HepG2 (cell line): ENCODE measurements around the gene RIPPLY1. TPM values are rescaled to one million over a fixed set of nuclear protein-coding genes. Genes with fewer than 3 reads are reported as not detected.

Experiments used
- ATAC-seq: fragments of 200-7000 bp; cut with Tn5 transposase; 3 replicates; pipeline ENCODE4 v1.9.1; 2020; ENCODE audit warnings: mild to moderate bottlenecking, moderate library complexity
- BruUV-seq: library from RNA; stranded (reverse); fragments of 400-500 nt; replicated peaks from 2 replicates; lab custom pipeline; 2021; lab: Mats Ljungman, UMichigan
- CTCF ChIA-PET: fragments of 300-600 bp; formaldehyde crosslinking; extraction: SDS; loops from one replicate; lab custom pipeline; 2021; ENCODE audit warnings: low total read pairs, inconsistent platforms, low intra/inter-chr PET ratio; lab: Yijun Ruan, JAX
- POLR2A ChIA-PET: fragments of 350-600 bp; sonication (Branson Sonifier 250); formaldehyde crosslinking; loops from one replicate; lab custom pipeline; 2020; ENCODE audit warnings: antibody characterized with exemption, inconsistent platforms; lab: Yijun Ruan, JAX
- DNase-seq: peaks from one replicate; pipeline ENCODE4 v3.0.0-alpha.2; 2015; ENCODE audit warnings: low spot score
- FAIRE-seq: peaks from 3 replicates; lab custom pipeline; 2011; peaks lifted over from hg19 to GRCh38; lab: Jason Lieb, UNC
- H2AFZ ChIP-seq: one replicate; pipeline ENCODE4 v1.6.1; 2011; ENCODE audit warnings: low read length, inconsistent platforms
- H3K27ac ChIP-seq: fragments of 300-600 bp; 3 replicates; pipeline ENCODE4 v1.8.0; 2011; ENCODE audit warnings: mixed run types, mild to moderate bottlenecking, mixed read lengths, low read length, inconsistent platforms; ENCODE audit not compliant: insufficient read depth; ENCODE audit errors: extremely low read length
- H3K27me3 ChIP-seq, 2 experiments: fragments of 200-600 bp in 1 of 2; 2 replicates in 1 of 2; 3 replicates in 1 of 2; pipeline versions ENCODE4 v1.6.0 to v1.8.0; 2011; ENCODE audit warnings: low read length in 2 of 2, mild to moderate bottlenecking in 2 of 2, moderate library complexity in 2 of 2, inconsistent platforms in 1 of 2; ENCODE audit not compliant: insufficient read depth in 2 of 2, control insufficient read depth in 1 of 2
- H3K36me3 ChIP-seq, 2 experiments: fragments of 200-600 bp in 1 of 2; replicated peaks in 1 of 2; 2 replicates in 1 of 2; 3 replicates in 1 of 2; pipeline versions ENCODE4 v1.5.1 to v1.8.0; 2011; ENCODE audit warnings: low read length in 2 of 2, inconsistent platforms in 1 of 2; ENCODE audit not compliant: insufficient read depth in 2 of 2, control insufficient read depth in 1 of 2
- H3K4me1 ChIP-seq: 2 replicates; pipeline ENCODE4 v1.5.1; 2012; ENCODE audit warnings: low read length, inconsistent platforms; ENCODE audit not compliant: insufficient read depth
- H3K4me2 ChIP-seq: 2 replicates; pipeline ENCODE4 v1.6.0; 2011; ENCODE audit warnings: low read depth, low read length, inconsistent platforms
- H3K4me3 ChIP-seq, 3 experiments: fragments of 200-600 bp in 1 of 3; sonication (generic), shearing (Covaris generic) in 1 of 3; replicated peaks in 1 of 3; 2 replicates each; pipeline ENCODE4 v1.5.1; 2011 to 2016; ENCODE audit warnings: low read length in 3 of 3, inconsistent platforms in 2 of 3, low read depth in 2 of 3, mild to moderate bottlenecking in 2 of 3, control low read depth in 1 of 3, mixed read lengths in 1 of 3; ENCODE audit not compliant: insufficient read depth in 1 of 3
- H3K79me2 ChIP-seq: one replicate; pipeline ENCODE4 v1.6.1; 2011; ENCODE audit warnings: low read length, inconsistent platforms; ENCODE audit not compliant: insufficient read depth
- H3K9ac ChIP-seq: 2 replicates; pipeline ENCODE4 v1.6.0; 2011; ENCODE audit warnings: mild to moderate bottlenecking, low read depth, low read length, inconsistent platforms; ENCODE audit not compliant: insufficient read depth
- H3K9me3 ChIP-seq: 2 replicates; pipeline ENCODE4 v1.5.1; 2012; ENCODE audit warnings: mild to moderate bottlenecking, low read length
- H4K20me1 ChIP-seq: 2 replicates; pipeline ENCODE4 v1.6.0; 2011; ENCODE audit warnings: inconsistent platforms, mild to moderate bottlenecking, low read length, moderate library complexity; ENCODE audit not compliant: insufficient read depth
- AKNA ChIP-seq: sonication (generic); formaldehyde crosslinking; IDR thresholded peaks from 2 replicates; pipeline ENCODE4 v1.4.0; 2020; ENCODE audit warnings: missing genetic modification reagents, borderline replicate concordance
- ETV6 ChIP-seq: sonication (generic); formaldehyde crosslinking; conservative IDR thresholded peaks from 2 replicates; pipeline ENCODE4 v1.4.0; 2020; ENCODE audit warnings: missing genetic modification reagents
- KMT2A ChIP-seq: sonication (generic); formaldehyde crosslinking; IDR thresholded peaks from 2 replicates; pipeline ENCODE4 v1.4.0; 2020; ENCODE audit warnings: missing genetic modification reagents
- PATZ1 ChIP-seq: sonication (generic); formaldehyde crosslinking; IDR thresholded peaks from 2 replicates; pipeline ENCODE4 v1.4.0; 2020; ENCODE audit warnings: missing genetic modification reagents
- SRY ChIP-seq: sonication (generic); formaldehyde crosslinking; IDR thresholded peaks from 2 replicates; pipeline ENCODE4 v1.8.0; 2022; ENCODE audit warnings: mild to moderate bottlenecking, missing genetic modification reagents
- STAT5B ChIP-seq: sonication (generic); formaldehyde crosslinking; IDR thresholded peaks from 2 replicates; pipeline ENCODE4 v1.4.0; 2020; ENCODE audit warnings: missing genetic modification reagents
- TRIM24 ChIP-seq: sonication (generic); formaldehyde crosslinking; IDR thresholded peaks from 2 replicates; pipeline ENCODE4 v1.8.0; 2022; ENCODE audit warnings: mild to moderate bottlenecking, missing genetic modification reagents
- ZNF224 ChIP-seq: sonication (generic); formaldehyde crosslinking; IDR thresholded peaks from 2 replicates; pipeline ENCODE4 v1.5.0; 2020; ENCODE audit warnings: mild to moderate bottlenecking, missing genetic modification reagents
- ZNF503 ChIP-seq: sonication (generic); formaldehyde crosslinking; IDR thresholded peaks from 2 replicates; pipeline ENCODE4 v1.4.0; 2020; ENCODE audit warnings: missing genetic modification reagents
- ZSCAN31 ChIP-seq: sonication (generic); formaldehyde crosslinking; IDR thresholded peaks from 2 replicates; pipeline ENCODE4 v1.5.0; 2020; ENCODE audit warnings: low read depth, mild to moderate bottlenecking, missing genetic modification reagents
- WGBS: methylation state at CpG from one replicate; pipeline ENCODE4 v1.1.6; 2017; ENCODE audit warnings: low lambda C conversion rate; 5-methylcytosine and 5-hydroxymethylcytosine counted together
- in situ Hi-C: cut with HindIII; loops from 2 replicates; pipeline ENCODE4 v1.10.0; 2017; ENCODE audit warnings: low pct_unique_long_range_greater_than_20kb; ENCODE audit not compliant: extremely low pct_ligation_motif_present
- intact Hi-C: fragments of 100-400 bp; cut with micrococcal nuclease; formaldehyde crosslinking; loops from one replicate; pipeline ENCODE4 v1.10.0; 2022; ENCODE audit not compliant: unreplicated experiment
- polyA plus RNA-seq, 8 experiments: library from polyadenylated mRNA; depleted of rRNA in 3 of 8; stranded (reverse) in 7 of 8; unstranded in 1 of 8; fragments of >200 nt; fragmentation: Illumina TruSeq in 4 of 8; extraction: Trizol in 4 of 8; gene quantifications; 2 replicates each; pipeline versions ENCODE4 v1.2.1 to v1.2.3, GENCODE V29; 2011 to 2016; ENCODE audit warnings: low read depth in 4 of 8, missing spikeins in 1 of 8, mixed read lengths in 1 of 8; ENCODE audit not compliant: insufficient read depth in 1 of 8
- total RNA-seq, 5 experiments: library from RNA; depleted of rRNA; stranded (reverse); fragments of >200 nt; fragmentation: Illumina TruSeq; extraction: Trizol; gene quantifications; 2 replicates each; pipeline ENCODE4 v1.2.3, GENCODE V29; 2016; ENCODE audit warnings: low read depth in 1 of 5

The RIPPLY1 gene
- total and polyA plus RNA-seq, 2 of the 13 experiments (the other 11 are each of a cell fraction or from before 2014, with no cell fraction given) = 0.41 to 0.49 TPM

GRCh38 chrX:106912864-106913263 is 9.7 kb upstream of the RIPPLY1 start:
- no peak for FAIRE-seq
- CTCF ChIA-PET = no interaction called here
- TF ChIP-seq ETV6 (CRISPR knock-in tag) (no peak), PATZ1 (CRISPR knock-in tag) (no peak)
- TF ChIP-seq, all 625 proteins: peak for 0
- DNase-seq (no peak), ATAC-seq (no peak)
- 83% methylated on average over 2 of the region's 2 CpGs for WGBS
- Histone ChIP-seq H2AFZ (no peak overlapping the region), H3K79me2 (no peaks in the 10 kb centered on the region), H3K4me2 (no peak overlapping the region), H4K20me1 (no peaks in the 10 kb centered on the region), H3K36me3 (no peaks in the 10 kb centered on the region), H3K27ac (no peak overlapping the region), H3K9ac (no peak overlapping the region), H3K4me3 (no peak overlapping the region), H3K9me3 (no peaks in the 10 kb centered on the region), H3K4me1 (no peaks in the 10 kb centered on the region), H3K27me3 (no peaks in the 10 kb centered on the region)
- no TSS peak for BruUV-seq
- intact Hi-C loops (no loop called here), in situ Hi-C loops (no loop called here)
- POLR2A ChIA-PET = no interaction called here

- 96% methylated on average over 4 of the region's 6 CpGs for WGBS
- DNase-seq = no peak
- no peak overlapping the region for H3K4me2 ChIP-seq
- intact Hi-C loops = no loop called here
- H3K4me1 ChIP-seq = peaks cover 54% of the 10 kb centered on the region
- in situ Hi-C loops = no loop called here
- H2AFZ ChIP-seq = no peak overlapping the region
- FAIRE-seq = no peak
- H3K9me3 ChIP-seq = no peaks in the 10 kb centered on the region
- H3K27ac ChIP-seq = no peak overlapping the region
- CTCF ChIA-PET = no interaction called here
- no peaks in the 10 kb centered on the region for H3K79me2 ChIP-seq
- no peaks in the 10 kb centered on the region for H3K36me3 ChIP-seq
- BruUV-seq = no TSS peak
- H3K27me3 ChIP-seq = no peaks in the 10 kb centered on the region
- H4K20me1 ChIP-seq = no peaks in the 10 kb centered on the region
- POLR2A ChIA-PET = interaction anchor here (0.7 kb wide), 1 partner anchor 14 kb away, joined by 3 read pairs; the partner anchor contains the start of gene CLDN2
- no peak overlapping the region for H3K4me3 ChIP-seq
- no peak for ATAC-seq
- H3K9ac ChIP-seq = no peak overlapping the region
- TF ChIP-seq ZNF503 (CRISPR knock-in tag) (no peak), AKNA (no peak), SRY (CRISPR knock-in tag) (no peak), STAT5B (CRISPR knock-in tag) (no peak), TRIM24 (CRISPR knock-in tag) (no peak), KMT2A (no peak), ZNF224 (no peak), ZSCAN31 (CRISPR knock-in tag) (no peak)
These were observed 3.2 kb upstream of the RIPPLY1 start for GRCh38 chrX:106906361-106906760.
